ENCODE results near the gene EZH2.

GRCh38 chr7:148886844-148887243 lies 2.8 kb upstream of the EZH2 start:
- TF ChIP-seq CTCF (IDR thresholded peaks at IDR 0.05), result no peak
- TF ChIP-seq POLR2A (IDR thresholded peaks at IDR 0.05), result no peak
